HepG2 (cell line): ENCODE measurements around the gene CDH13.

Experiments
- CEBPB ChIP-seq: IDR thresholded peaks from 2 replicates; pipeline ENCODE4 v1.6.1; 2011; ENCODE audit warnings: low read depth, low read length, improper control_type of control experiment, borderline replicate concordance
- CTCF ChIP-seq: sonication (generic); formaldehyde crosslinking; IDR thresholded peaks from 2 replicates; pipeline ENCODE4 v1.5.0; 2020; ENCODE audit warnings: mild to moderate bottlenecking, missing genetic modification reagents, moderate library complexity
- EHMT2 ChIP-seq: fragments of 200-600 bp; sonication (generic); IDR thresholded peaks from 2 replicates; pipeline ENCODE4 v1.7.0; 2017; ENCODE audit warnings: antibody characterized with exemption, low read depth, low read length, borderline replicate concordance
- FOXO4 ChIP-seq: sonication (generic); formaldehyde crosslinking; conservative IDR thresholded peaks from 2 replicates; pipeline ENCODE4 v1.8.1; 2023; ENCODE audit warnings: missing genetic modification reagents
- JUN ChIP-seq: sonication (generic); formaldehyde crosslinking; IDR thresholded peaks from 2 replicates; pipeline ENCODE4 v1.4.0; 2020; ENCODE audit warnings: mild to moderate bottlenecking, missing genetic modification reagents
- KDM1A ChIP-seq: IDR thresholded peaks from 2 replicates; pipeline ENCODE4 v1.6.1; 2016; ENCODE audit warnings: missing compliant biosample characterization
- RAD21 ChIP-seq: fragments of 450-650 bp; formaldehyde crosslinking; IDR thresholded peaks from 2 replicates; pipeline ENCODE4 v1.5.0; 2020; ENCODE audit warnings: mild to moderate bottlenecking
- RARA ChIP-seq: IDR thresholded peaks from 2 replicates; pipeline ENCODE4 v1.6.1; 2016; ENCODE audit warnings: missing genetic modification reagents, missing compliant biosample characterization
- SP1 ChIP-seq, 2 experiments: fragments of 450-650 bp in 1 of 2; sonication (generic) in 1 of 2; formaldehyde crosslinking in 1 of 2; IDR thresholded peaks; 2 replicates each; pipeline versions ENCODE4 v1.4.0 to v1.6.1; 2016 to 2020; ENCODE audit warnings: missing genetic modification reagents in 1 of 2
- USF2 ChIP-seq, 2 experiments: sonication (generic) in 1 of 2; formaldehyde crosslinking in 1 of 2; IDR thresholded peaks; 2 replicates each; pipeline versions ENCODE4 v1.5.1 to v1.6.1; 2011 to 2020; ENCODE audit warnings: borderline replicate concordance in 1 of 2, low read depth in 1 of 2, low read length in 1 of 2, mild to moderate bottlenecking in 1 of 2, missing genetic modification reagents in 1 of 2, moderate library complexity in 1 of 2
- ZGPAT ChIP-seq: IDR thresholded peaks from 2 replicates; pipeline ENCODE4 v1.6.1; 2016; ENCODE audit warnings: mild to moderate bottlenecking
- ZNF83 ChIP-seq: sonication (generic); formaldehyde crosslinking; IDR thresholded peaks from 2 replicates; pipeline ENCODE4 v1.4.0; 2020; ENCODE audit warnings: missing genetic modification reagents, mild to moderate bottlenecking, borderline replicate concordance
- ZSCAN20 ChIP-seq: sonication (generic); formaldehyde crosslinking; IDR thresholded peaks from 2 replicates; pipeline ENCODE4 v1.4.0; 2020; ENCODE audit warnings: missing genetic modification reagents, mild to moderate bottlenecking, borderline replicate concordance
- ZZZ3 ChIP-seq: sonication (generic); formaldehyde crosslinking; IDR thresholded peaks from 2 replicates; pipeline ENCODE4 v1.4.0; 2020; ENCODE audit warnings: missing genetic modification reagents, mild to moderate bottlenecking, borderline replicate concordance

GRCh38 chr16:83720981-83721380 lies 1094.2 kb downstream of the CDH13 start:
- no peak for TF ChIP-seq USF2 (IDR thresholded peaks at IDR 0.05; ENCODE audit: low read depth, low read length)
- no peak for TF ChIP-seq USF2 (CRISPR knock-in tag; IDR thresholded peaks at IDR 0.05; ENCODE audit: borderline replicate concordance)
- no peak for TF ChIP-seq RARA (CRISPR knock-in tag)
- TF ChIP-seq ZNF83 (CRISPR knock-in tag): no peak
- TF ChIP-seq EHMT2: no peak
- TF ChIP-seq ZSCAN20 (CRISPR knock-in tag): no peak
- TF ChIP-seq RAD21: no peak
- TF ChIP-seq FOXO4 (CRISPR knock-in tag): no peak
- TF ChIP-seq SP1 (IDR thresholded peaks at IDR 0.05): no peak
- TF ChIP-seq SP1 (CRISPR knock-in tag; IDR thresholded peaks at IDR 0.05): no peak
- TF ChIP-seq KDM1A (CRISPR knock-in tag): no peak
- no peak for TF ChIP-seq ZGPAT (CRISPR knock-in tag)
- TF ChIP-seq JUN: no peak
- TF ChIP-seq ZZZ3 (CRISPR knock-in tag): no peak
- no peak for TF ChIP-seq CTCF
- TF ChIP-seq CEBPB: no peak
